HL-60 (cell line): ENCODE measurements around the gene P2RY14.
A peak's percentile ranks its signal among the peaks of the same experiment; 100 is the strongest.

ENCODE experiments used
- DNase-seq, 2 experiments: peaks; one replicate each; pipeline ENCODE4 v3.0.0-alpha.2; 2010 to 2020; ENCODE audit warnings: low read depth in 1 of 2, low spot score in 1 of 2
- H3K27ac ChIP-seq: fragments of 250-450 bp; sonication (Bioruptor Pico); replicated peaks from 2 replicates; pipeline ENCODE4 v1.5.1; 2020; ENCODE audit warnings: mild to moderate bottlenecking, moderate library complexity
- H3K27me3 ChIP-seq: fragments of 250-450 bp; sonication (Bioruptor Pico); 2 replicates; pipeline ENCODE4 v1.5.1; 2021; ENCODE audit warnings: mild to moderate bottlenecking, moderate library complexity; ENCODE audit not compliant: insufficient read depth, poor library complexity, severe bottlenecking
- H3K4me3 ChIP-seq: replicated peaks from 2 replicates; pipeline ENCODE4 v1.5.1; 2011; ENCODE audit warnings: mild to moderate bottlenecking, control low read depth, low read length; ENCODE audit not compliant: insufficient read depth
- CTCF ChIP-seq: IDR thresholded peaks from one replicate; pipeline ENCODE4 v1.5.1; 2011; ENCODE audit warnings: low read length, control low read depth, inconsistent platforms; ENCODE audit not compliant: insufficient read depth
- GABPA ChIP-seq: IDR thresholded peaks from 2 replicates; pipeline ENCODE4 v1.6.1; 2012; ENCODE audit warnings: low read depth
- POLR2AphosphoS5 ChIP-seq: IDR thresholded peaks from 2 replicates; pipeline ENCODE4 v1.6.1; 2012; ENCODE audit warnings: low read depth
- REST ChIP-seq: IDR thresholded peaks from 2 replicates; pipeline ENCODE4 v1.6.1; 2012; ENCODE audit warnings: low read depth; ENCODE audit not compliant: insufficient replicate concordance
- SPI1 ChIP-seq: IDR thresholded peaks from 2 replicates; pipeline ENCODE4 v1.6.1; 2012; ENCODE audit warnings: low read depth, mild to moderate bottlenecking, borderline replicate concordance

Gene P2RY14

GRCh38 chr3:151227807-151228665 lies 50.3 kb downstream of the P2RY14 start:
- Histone ChIP-seq H3K4me3 (no peak overlapping the region), H3K27me3 (no peaks in the 10 kb centered on the region), H3K27ac (no peak overlapping the region)
- TF ChIP-seq CTCF (peak; percentile 93), POLR2AphosphoS5 (no peak)
- peak; percentile 54 to 66 for DNase-seq

GRCh38 chr3:151227266-151227806 lies 51.0 kb downstream of the P2RY14 start:
- no peaks in the 10 kb centered on the region for H3K27me3 ChIP-seq
- TF ChIP-seq REST, result no peak
- H3K4me3 ChIP-seq, result no peak overlapping the region
- DNase-seq, result no peak
- no peak overlapping the region for H3K27ac ChIP-seq

GRCh38 chr3:151226825-151227224 lies 51.5 kb downstream of the P2RY14 start:
- Histone ChIP-seq H3K4me3 (no peak overlapping the region), H3K27me3 (no peaks in the 10 kb centered on the region), H3K27ac (no peak overlapping the region)
- no peak for TF ChIP-seq SPI1
- no peak for TF ChIP-seq GABPA
- TF ChIP-seq POLR2AphosphoS5, result no peak
- no peak for DNase-seq

GRCh38 chr3:151226088-151226563 lies 52.2 kb downstream of the P2RY14 start:
- Histone ChIP-seq H3K27ac (no peak overlapping the region), H3K27me3 (no peaks in the 10 kb centered on the region), H3K4me3 (no peak overlapping the region)
- peak in 1 of 2 experiments; percentile 87 for DNase-seq
- TF ChIP-seq POLR2AphosphoS5 (no peak), SPI1 (no peak), GABPA (no peak), REST (no peak), CTCF (no peak)
